Memory B cell (primary cell): ENCODE data around the gene SESN1.
A peak's percentile ranks its signal among the peaks of the same experiment; 100 is the strongest.
"Not testable (repeated sequence)": the region's sequence is repeated elsewhere in the genome, so short reads cannot be mapped to it uniquely, and the experiment has no call there.

Source experiments
- ATAC-seq: fragments of 150-1000 bp; cut with Tn5 transposase; 2 replicates; pipeline ENCODE4 v1.10.0; 2021; ENCODE audit warnings: low read depth, mild to moderate bottlenecking, moderate library complexity
- DNase-seq, 2 donors: peaks; one replicate each; pipeline ENCODE4 v3.0.0; 2022; ENCODE audit warnings: low spot score in 2 of 2
- H3K27ac Mint-ChIP-seq: one replicate; pipeline ENCODE4 v1.8.0; 2022; ENCODE audit warnings: mild to moderate bottlenecking, moderate library complexity, mixed read lengths
- H3K27me3 Mint-ChIP-seq: one replicate; pipeline ENCODE4 v1.8.0; 2022; ENCODE audit warnings: mixed read lengths
- H3K36me3 Mint-ChIP-seq: one replicate; pipeline ENCODE4 v1.8.0; 2022; ENCODE audit warnings: mild to moderate bottlenecking, mixed read lengths
- H3K4me1 Mint-ChIP-seq: one replicate; pipeline ENCODE4 v1.8.0; 2022; ENCODE audit warnings: mixed read lengths
- H3K4me3 Mint-ChIP-seq: one replicate; pipeline ENCODE4 v1.8.0; 2022; ENCODE audit warnings: mild to moderate bottlenecking, moderate library complexity, mixed read lengths
- H3K9me3 Mint-ChIP-seq: one replicate; pipeline ENCODE4 v1.8.0; 2022; ENCODE audit warnings: mixed read lengths

The SESN1 gene

DNA sequence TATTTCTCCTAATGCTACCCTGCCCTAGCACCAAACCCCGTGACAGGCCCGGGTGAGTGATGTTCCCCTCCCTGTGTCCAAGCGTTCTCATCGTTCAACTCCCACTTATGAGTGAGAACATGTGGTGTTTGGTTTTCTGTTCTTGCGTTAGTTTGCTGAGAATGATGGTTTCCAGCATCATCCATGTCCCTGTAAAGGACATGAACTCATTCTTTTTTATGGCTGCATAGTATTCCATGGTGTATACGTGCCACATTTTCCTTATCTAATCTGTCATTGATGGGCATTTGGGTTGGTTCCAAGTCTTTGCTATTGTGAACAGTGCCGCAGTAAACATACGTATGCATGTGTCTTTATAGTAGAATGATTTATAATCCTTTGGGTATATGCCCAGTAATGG is 15.0 kb upstream of the SESN1 start:
- not testable (repeated sequence) for ATAC-seq, H3K4me3 Mint-ChIP-seq, H3K4me1 Mint-ChIP-seq, H3K36me3 Mint-ChIP-seq, DNase-seq, H3K27me3 Mint-ChIP-seq, H3K9me3 Mint-ChIP-seq, H3K27ac Mint-ChIP-seq

GRCh38 chr6:109105681-109106080 is 11.0 kb upstream of the SESN1 start:
- no peaks in the 10 kb centered on the region for H3K27me3 Mint-ChIP-seq
- no peak for DNase-seq

DNA sequence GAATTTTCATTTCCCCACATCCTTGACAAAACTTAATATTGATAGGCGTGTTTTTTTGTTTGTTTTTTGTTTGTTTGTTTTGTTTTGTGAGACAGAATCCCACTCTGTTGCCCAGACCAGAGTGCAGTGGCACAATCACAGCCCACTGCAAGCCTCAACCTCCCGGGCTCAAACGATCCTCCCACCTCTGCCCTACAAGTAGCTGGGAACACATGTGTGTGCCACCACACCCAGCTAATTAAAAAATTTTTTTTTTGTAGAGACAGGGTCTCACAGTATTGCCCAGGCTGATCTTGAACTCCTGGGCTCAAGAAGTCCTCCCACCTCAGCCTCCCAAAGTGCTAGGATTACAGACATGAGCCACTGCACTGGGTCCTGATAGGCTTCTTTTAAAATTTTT is 9.9 kb upstream of the SESN1 start:
- H3K27ac Mint-ChIP-seq: no peak overlapping the region
- DNase-seq (no peak), ATAC-seq (no peak)
- peaks cover 4% of the 10 kb centered on the region for H3K36me3 Mint-ChIP-seq
- H3K9me3 Mint-ChIP-seq: no peaks in the 10 kb centered on the region
- no peak overlapping the region for H3K4me3 Mint-ChIP-seq
- H3K4me1 Mint-ChIP-seq: peaks cover 2% of the 10 kb centered on the region
- H3K27me3 Mint-ChIP-seq: no peaks in the 10 kb centered on the region

More at GRCh38 chr6:109105681-109106080, 11.0 kb upstream of the SESN1 start:
- peaks cover 2% of the 10 kb centered on the region for H3K4me1 Mint-ChIP-seq
- H3K27ac Mint-ChIP-seq: no peak overlapping the region
- H3K36me3 Mint-ChIP-seq: peaks cover 5% of the 10 kb centered on the region
- H3K4me3 Mint-ChIP-seq: no peak overlapping the region
- no peak for ATAC-seq
- no peaks in the 10 kb centered on the region for H3K9me3 Mint-ChIP-seq

- no peaks in the 10 kb centered on the region for H3K27me3 Mint-ChIP-seq
- DNase-seq (no peak), ATAC-seq (no peak)
- H3K4me3 Mint-ChIP-seq: no peak overlapping the region
- peaks cover 4% of the 10 kb centered on the region for H3K36me3 Mint-ChIP-seq
- no peak overlapping the region for H3K27ac Mint-ChIP-seq
- H3K4me1 Mint-ChIP-seq: peaks cover 2% of the 10 kb centered on the region
- no peaks in the 10 kb centered on the region for H3K9me3 Mint-ChIP-seq
Observed at GRCh38 chr6:109103942-109104341, 9.3 kb upstream of the SESN1 start.

- ATAC-seq (no peak), DNase-seq (no peak)
- peaks cover 4% of the 10 kb centered on the region for H3K36me3 Mint-ChIP-seq
- H3K4me1 Mint-ChIP-seq: peaks cover 2% of the 10 kb centered on the region
- no peak overlapping the region for H3K4me3 Mint-ChIP-seq
- no peaks in the 10 kb centered on the region for H3K9me3 Mint-ChIP-seq
- H3K27me3 Mint-ChIP-seq: no peaks in the 10 kb centered on the region
- H3K27ac Mint-ChIP-seq: no peak overlapping the region
Observed at GRCh38 chr6:109102762-109103161, 8.1 kb upstream of the SESN1 start.

- Mint-ChIP-seq H3K4me3 (no peak overlapping the region), H3K4me1 (peaks cover 10% of the 10 kb centered on the region), H3K9me3 (no peaks in the 10 kb centered on the region), H3K36me3 (peaks cover 4% of the 10 kb centered on the region), H3K27me3 (no peaks in the 10 kb centered on the region), H3K27ac (no peak overlapping the region)
- DNase-seq (no peak), ATAC-seq (no peak)
Observed at GRCh38 chr6:109097661-109098060, 3.0 kb upstream of the SESN1 start.

DNA sequence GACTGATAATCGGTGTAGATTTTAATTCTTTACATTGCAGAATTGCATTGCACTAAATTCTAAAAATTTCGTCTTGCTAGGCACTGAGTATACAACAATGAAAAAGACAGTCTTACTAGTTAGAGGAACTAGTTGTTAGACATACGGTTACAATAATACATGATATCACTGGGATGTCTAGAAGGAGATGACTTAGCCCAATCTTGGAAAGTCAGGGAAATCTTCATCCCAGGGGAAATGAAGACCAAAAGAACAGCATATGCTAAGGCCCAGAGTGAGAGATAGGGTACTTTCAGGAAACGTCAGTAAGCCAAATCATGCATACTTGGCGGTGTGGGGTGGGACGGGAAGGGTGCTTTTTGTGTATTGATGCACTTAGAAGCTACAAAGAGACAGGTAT is 1.6 kb upstream of the SESN1 start:
- no peak for ATAC-seq
- H3K4me1 Mint-ChIP-seq: peaks cover 24% of the 10 kb centered on the region
- H3K36me3 Mint-ChIP-seq: no peaks in the 10 kb centered on the region
- H3K27me3 Mint-ChIP-seq: no peaks in the 10 kb centered on the region
- H3K27ac Mint-ChIP-seq: no peak overlapping the region
- H3K9me3 Mint-ChIP-seq: no peaks in the 10 kb centered on the region
- no peak for DNase-seq
- H3K4me3 Mint-ChIP-seq: peak overlapping the region; percentile 96

GRCh38 chr6:109095835-109096084 is 1.1 kb upstream of the SESN1 start:
- Mint-ChIP-seq H3K36me3 (no peaks in the 10 kb centered on the region), H3K27me3 (no peaks in the 10 kb centered on the region), H3K4me1 (peaks cover 29% of the 10 kb centered on the region), H3K4me3 (peak overlapping the region; percentile 96), H3K27ac (peak overlapping the region; percentile 99), H3K9me3 (no peaks in the 10 kb centered on the region)
- no peak for DNase-seq
- no peak for ATAC-seq

- H3K36me3 Mint-ChIP-seq: no peaks in the 10 kb centered on the region
- no peaks in the 10 kb centered on the region for H3K9me3 Mint-ChIP-seq
- H3K27ac Mint-ChIP-seq: peak within 1 kb of the TSS; percentile 99
- peak within 1 kb of the TSS; percentile 96 for H3K4me3 Mint-ChIP-seq
- ATAC-seq (peak; percentile 71), DNase-seq (peak; percentile 90 to 91)
- peaks cover 32% of the 10 kb centered on the region for H3K4me1 Mint-ChIP-seq
- H3K27me3 Mint-ChIP-seq: no peaks in the 10 kb centered on the region
Observed at GRCh38 chr6:109095036-109095834, 589 bp upstream of the SESN1 start, which contains the start of gene CEP57L1. TSS of gene CEP57L1 (plus strand) at chr6:109095507. CDS start at chr6:109145222, 49,715 bp downstream.

GRCh38 chr6:109093732-109094415 is 772 bp downstream of the SESN1 start:
- Mint-ChIP-seq H3K9me3 (no peaks in the 10 kb centered on the region), H3K4me3 (peak overlapping the region; percentile 96), H3K27me3 (no peaks in the 10 kb centered on the region), H3K27ac (peak overlapping the region; percentile 99), H3K4me1 (peaks cover 37% of the 10 kb centered on the region), H3K36me3 (no peaks in the 10 kb centered on the region)
- DNase-seq (no peak), ATAC-seq (no peak)

DNA sequence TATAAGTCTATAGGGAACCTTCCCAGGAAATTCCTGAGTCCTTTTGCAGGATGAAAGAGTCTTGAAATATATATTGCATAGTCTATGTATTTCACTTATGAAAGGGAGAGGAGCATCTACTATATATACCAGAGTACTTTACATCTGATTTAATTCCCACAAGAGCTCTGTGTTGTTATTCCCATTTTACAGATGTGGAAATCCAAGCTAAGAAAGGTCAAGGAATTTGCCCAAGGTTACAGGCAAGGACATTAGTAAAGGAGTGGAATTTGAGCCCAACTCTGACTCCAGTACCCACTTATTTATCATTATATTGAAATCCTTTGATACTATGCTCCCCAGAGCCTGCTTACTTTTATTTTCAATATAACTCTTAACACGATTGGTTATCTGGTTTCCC is 2.6 kb downstream of the SESN1 start:
- H3K27ac Mint-ChIP-seq: peak overlapping the region; percentile 30
- ATAC-seq: no peak
- DNase-seq: no peak
- H3K4me3 Mint-ChIP-seq: no peak overlapping the region
- H3K36me3 Mint-ChIP-seq: no peaks in the 10 kb centered on the region
- H3K9me3 Mint-ChIP-seq: no peaks in the 10 kb centered on the region
- H3K27me3 Mint-ChIP-seq: no peaks in the 10 kb centered on the region
- H3K4me1 Mint-ChIP-seq: peaks cover 37% of the 10 kb centered on the region

GRCh38 chr6:109091314-109092024 is 3.2 kb downstream of the SESN1 start:
- peaks cover 37% of the 10 kb centered on the region for H3K4me1 Mint-ChIP-seq
- H3K27ac Mint-ChIP-seq: peak overlapping the region; percentile 30
- DNase-seq: no peak
- ATAC-seq: no peak
- H3K9me3 Mint-ChIP-seq: no peaks in the 10 kb centered on the region
- no peak overlapping the region for H3K4me3 Mint-ChIP-seq
- no peaks in the 10 kb centered on the region for H3K36me3 Mint-ChIP-seq
- H3K27me3 Mint-ChIP-seq: no peaks in the 10 kb centered on the region

- no peaks in the 10 kb centered on the region for H3K27me3 Mint-ChIP-seq
- peaks cover 32% of the 10 kb centered on the region for H3K4me1 Mint-ChIP-seq
- no peaks in the 10 kb centered on the region for H3K9me3 Mint-ChIP-seq
- no peaks in the 10 kb centered on the region for H3K36me3 Mint-ChIP-seq
- H3K4me3 Mint-ChIP-seq: no peak overlapping the region
- H3K27ac Mint-ChIP-seq: peak overlapping the region; percentile 18
- DNase-seq: no peak
- ATAC-seq: no peak
Observed at GRCh38 chr6:109088995-109089394, 5.7 kb downstream of the SESN1 start.

DNA sequence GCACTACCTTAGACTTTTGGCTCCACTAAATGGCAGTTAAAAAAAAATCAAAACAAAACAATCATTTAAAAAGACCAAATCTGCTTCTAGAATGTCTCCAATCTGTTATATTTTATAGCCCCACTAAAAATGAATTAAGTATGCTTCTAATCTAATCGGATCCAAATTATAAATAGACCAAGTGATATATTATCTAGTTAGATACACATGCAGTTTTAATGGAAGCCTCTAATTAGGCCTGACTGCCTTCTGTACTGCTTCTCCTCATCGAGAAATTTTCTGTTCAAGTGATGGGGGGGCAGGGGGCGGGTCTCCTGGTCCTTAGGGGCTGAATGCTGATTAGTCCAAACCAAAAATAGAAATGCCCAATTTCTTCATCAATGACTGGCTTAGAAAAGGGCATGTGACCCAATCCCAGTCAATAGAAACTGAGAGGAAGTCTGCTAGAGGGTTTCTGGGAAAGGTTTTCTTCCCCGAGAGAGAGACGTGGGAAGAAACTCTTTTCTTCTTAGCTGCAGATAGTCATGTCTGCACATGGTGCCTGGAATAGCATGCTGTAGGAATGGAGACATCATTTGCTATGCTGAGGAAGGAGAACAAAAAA is 6.9 kb downstream of the SESN1 start:
- Mint-ChIP-seq H3K27me3 (no peaks in the 10 kb centered on the region), H3K27ac (no peak overlapping the region), H3K9me3 (no peaks in the 10 kb centered on the region), H3K4me1 (peaks cover 27% of the 10 kb centered on the region), H3K4me3 (no peak overlapping the region), H3K36me3 (no peaks in the 10 kb centered on the region)
- ATAC-seq: no peak
- DNase-seq: no peak
